OCI-LY1 (cell line): ENCODE data around the gene CCL1.

Experiments
- H2AFZ ChIP-seq: fragments of 200-600 bp; sonication (generic), shearing (Covaris generic); 2 replicates; pipeline ENCODE4 v1.6.0; 2014; ENCODE audit warnings: antibody characterized with exemption, mild to moderate bottlenecking, low read length
- H3F3A ChIP-seq: fragments of 200-600 bp; sonication (generic), shearing (Covaris generic); 2 replicates; pipeline ENCODE4 v1.6.0; 2014; ENCODE audit warnings: mild to moderate bottlenecking, antibody characterized with exemption, low read length, moderate library complexity; ENCODE audit not compliant: insufficient read depth
- H3K27ac ChIP-seq: fragments of 200-600 bp; sonication (generic); 2 replicates; pipeline ENCODE4 v1.5.1; 2014; ENCODE audit warnings: low read length, mixed run types, mild to moderate bottlenecking, low read depth; ENCODE audit not compliant: poor library complexity, severe bottlenecking
- H3K27me3 ChIP-seq: fragments of 200-600 bp; sonication (generic); 2 replicates; pipeline ENCODE4 v1.6.0; 2014; ENCODE audit warnings: antibody characterized with exemption, mild to moderate bottlenecking, low read length, moderate library complexity; ENCODE audit not compliant: insufficient read depth
- H3K36me3 ChIP-seq: fragments of 200-600 bp; sonication (generic); 2 replicates; pipeline ENCODE4 v1.6.1; 2014; ENCODE audit warnings: mild to moderate bottlenecking, antibody characterized with exemption, low read length, moderate library complexity, mixed read lengths; ENCODE audit not compliant: insufficient read depth
- H3K4me1 ChIP-seq: fragments of 200-600 bp; sonication (generic); 2 replicates; pipeline ENCODE4 v1.5.1; 2014; ENCODE audit warnings: mild to moderate bottlenecking, low read length, moderate library complexity; ENCODE audit not compliant: insufficient read depth, severe bottlenecking
- H3K4me2 ChIP-seq: fragments of 200-600 bp; sonication (generic), shearing (Covaris generic); 2 replicates; pipeline ENCODE4 v1.6.1; 2014; ENCODE audit warnings: low read length
- H3K4me3 ChIP-seq: fragments of 200-600 bp; sonication (generic); 2 replicates; pipeline ENCODE4 v1.5.1; 2014; ENCODE audit warnings: low read length, low read depth, mild to moderate bottlenecking, mixed read lengths; ENCODE audit not compliant: poor library complexity, severe bottlenecking
- H3K79me2 ChIP-seq: fragments of 200-600 bp; shearing (Covaris generic); 2 replicates; pipeline ENCODE4 v1.6.1; 2016; ENCODE audit warnings: mixed run types, low read length, mixed read lengths; ENCODE audit not compliant: insufficient read depth
- H3K9ac ChIP-seq: fragments of 200-600 bp; sonication (generic), shearing (Covaris generic); 2 replicates; pipeline ENCODE4 v1.6.1; 2014; ENCODE audit warnings: mild to moderate bottlenecking, low read length, mixed read lengths
- H3K9me2 ChIP-seq: fragments of 200-600 bp; sonication (generic), shearing (Covaris generic); 2 replicates; pipeline ENCODE4 v1.6.1; 2014; ENCODE audit warnings: low read depth, mild to moderate bottlenecking, low read length, mixed read lengths
- H3K9me3 ChIP-seq: fragments of 200-600 bp; shearing (Covaris generic); 2 replicates; pipeline ENCODE4 v1.6.1; 2014; ENCODE audit warnings: low read length, mixed read lengths
- H4K20me1 ChIP-seq: fragments of 200-600 bp; sonication (generic), shearing (Covaris generic); 2 replicates; pipeline ENCODE4 v1.6.0; 2016; ENCODE audit warnings: mild to moderate bottlenecking, low read length; ENCODE audit not compliant: insufficient read depth
- CTCF ChIP-seq: fragments of 200-600 bp; sonication (generic), shearing (Covaris generic); IDR thresholded peaks from 2 replicates; pipeline ENCODE4 v1.5.1; 2017; ENCODE audit warnings: mild to moderate bottlenecking, antibody characterized with exemption, low read length, moderate library complexity, mixed read lengths
- EZH2 ChIP-seq: fragments of 200-600 bp; sonication (generic), shearing (Covaris generic); IDR thresholded peaks from 2 replicates; pipeline ENCODE4 v1.8.0; 2017; ENCODE audit warnings: borderline replicate concordance, mixed run types, mild to moderate bottlenecking, antibody characterized with exemption, low read length, moderate library complexity, mixed read lengths

The CCL1 gene

GRCh38 chr17:34363183-34363661 lies at the start of gene CCL1:
CCL1 (minus strand) TSS chr17:34363233; CDS start chr17:34363161, 72 bp downstream.
- TF ChIP-seq CTCF (no peak), EZH2 (no peak)
- no peak within 1 kb of the TSS for H2AFZ ChIP-seq
- no peak within 1 kb of the TSS for H3K9ac ChIP-seq
- H3K9me2 ChIP-seq = no peaks in the 10 kb centered on the region
- H3K27me3 ChIP-seq = no peaks in the 10 kb centered on the region
- no peaks in the 10 kb centered on the region for H3K4me1 ChIP-seq
- no peak within 1 kb of the TSS for H3K4me3 ChIP-seq
- no peaks in the 10 kb centered on the region for H3K36me3 ChIP-seq
- H3K27ac ChIP-seq = no peak within 1 kb of the TSS
- no peak within 1 kb of the TSS for H3K4me2 ChIP-seq
- no peaks in the 10 kb centered on the region for H3F3A ChIP-seq
- H4K20me1 ChIP-seq = no peaks in the 10 kb centered on the region
- H3K79me2 ChIP-seq = no peaks in the 10 kb centered on the region
- H3K9me3 ChIP-seq = no peaks in the 10 kb centered on the region

GRCh38 chr17:34412534-34412933 lies 49.5 kb upstream of the CCL1 start:
- no peak overlapping the region for H3K9ac ChIP-seq
- no peak overlapping the region for H3K27ac ChIP-seq
- no peaks in the 10 kb centered on the region for H4K20me1 ChIP-seq
- H2AFZ ChIP-seq = no peak overlapping the region
- no peak for TF ChIP-seq CTCF
- TF ChIP-seq EZH2 = no peak
- no peak overlapping the region for H3K4me2 ChIP-seq
- H3K4me1 ChIP-seq = no peaks in the 10 kb centered on the region
- H3F3A ChIP-seq = no peaks in the 10 kb centered on the region
- H3K27me3 ChIP-seq = no peaks in the 10 kb centered on the region
- no peaks in the 10 kb centered on the region for H3K36me3 ChIP-seq
- H3K9me3 ChIP-seq = no peaks in the 10 kb centered on the region
- H3K79me2 ChIP-seq = no peaks in the 10 kb centered on the region
- no peaks in the 10 kb centered on the region for H3K9me2 ChIP-seq
- no peak overlapping the region for H3K4me3 ChIP-seq

GRCh38 chr17:34411646-34412421 lies 48.8 kb upstream of the CCL1 start:
- no peaks in the 10 kb centered on the region for H3K4me1 ChIP-seq
- H2AFZ ChIP-seq = no peak overlapping the region
- H3K79me2 ChIP-seq = no peaks in the 10 kb centered on the region
- H3F3A ChIP-seq = no peaks in the 10 kb centered on the region
- no peaks in the 10 kb centered on the region for H3K27me3 ChIP-seq
- no peaks in the 10 kb centered on the region for H3K9me2 ChIP-seq
- no peaks in the 10 kb centered on the region for H4K20me1 ChIP-seq
- H3K27ac ChIP-seq = no peak overlapping the region
- no peaks in the 10 kb centered on the region for H3K9me3 ChIP-seq
- H3K9ac ChIP-seq = no peak overlapping the region
- no peaks in the 10 kb centered on the region for H3K36me3 ChIP-seq
- no peak overlapping the region for H3K4me2 ChIP-seq
- TF ChIP-seq CTCF (no peak), EZH2 (no peak)
- H3K4me3 ChIP-seq = no peak overlapping the region
